Measurements from ENCODE around the gene MTARC2.
"Not testable (repeated sequence)": the region's sequence is repeated elsewhere in the genome, so short reads cannot be mapped to it uniquely, and the experiment has no call there.

MTARC2 gene

DNA sequence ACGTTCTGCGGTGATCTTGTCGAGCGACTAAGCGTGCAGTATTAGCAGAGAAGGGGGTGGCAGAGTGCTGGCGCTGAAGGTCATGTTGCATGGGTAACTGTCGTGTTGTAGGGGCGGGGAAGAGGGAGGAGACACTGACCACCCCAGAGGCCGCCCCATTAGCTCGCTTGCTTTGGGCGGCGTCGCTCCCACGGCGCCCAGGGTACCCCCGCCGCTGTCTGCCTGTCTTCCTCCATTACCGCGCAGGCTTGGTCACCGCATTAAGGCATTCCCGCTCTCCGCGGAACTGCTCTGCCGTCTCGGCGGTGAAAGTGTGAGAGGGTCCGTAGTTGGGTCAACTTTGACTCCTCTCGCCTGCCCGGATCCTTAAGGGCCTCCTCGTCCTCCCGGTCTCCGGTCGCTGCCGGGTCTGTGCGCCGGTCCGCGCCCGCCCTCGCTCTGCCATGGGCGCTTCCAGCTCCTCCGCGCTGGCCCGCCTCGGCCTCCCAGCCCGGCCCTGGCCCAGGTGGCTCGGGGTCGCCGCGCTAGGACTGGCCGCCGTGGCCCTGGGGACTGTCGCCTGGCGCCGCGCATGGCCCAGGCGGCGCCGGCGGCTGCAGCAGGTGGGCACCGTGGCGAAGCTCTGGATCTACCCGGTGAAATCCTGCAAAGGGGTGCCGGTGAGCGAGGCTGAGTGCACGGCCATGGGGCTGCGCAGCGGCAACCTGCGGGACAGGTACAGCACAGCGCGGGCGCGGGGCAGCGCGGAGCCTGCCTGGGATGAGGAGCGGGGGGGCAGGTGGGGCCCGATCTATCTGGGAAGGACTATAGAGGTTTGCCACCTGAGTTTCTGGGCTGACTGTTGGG, at the start of gene MTARC2:
Gene MTARC2 (plus strand): TSS at position 234 of the 846 bp plus-strand sequence. CDS start 210 bp downstream, at position 444.
- DNase-seq, result peak; percentile 69

GRCh38 chr1:220698607-220699016, 49.5 kb upstream of the MTARC2 start:
- DNase-seq, result no peak

DNA sequence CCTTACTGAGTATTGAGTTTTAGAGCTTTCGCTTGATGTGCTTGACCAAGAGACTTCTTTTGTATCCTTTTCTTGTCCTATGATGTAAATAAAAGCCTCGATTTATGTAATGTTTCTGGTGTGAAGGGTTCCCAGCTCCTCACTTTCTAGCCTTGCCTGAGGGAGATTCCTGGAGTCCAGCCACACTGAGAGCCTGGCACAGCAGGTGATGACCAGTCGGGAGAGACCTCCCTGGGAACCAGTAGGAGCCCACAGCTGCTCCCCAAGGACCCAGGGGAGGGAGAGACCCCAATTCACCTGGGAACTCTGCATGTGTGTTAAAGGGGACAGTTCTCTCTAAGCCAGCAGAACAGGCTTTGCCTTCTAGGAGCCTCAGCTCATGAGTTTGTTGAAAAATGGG, 49.1 kb upstream of the MTARC2 start:
- no peak for DNase-seq

- peak; percentile 28 for DNase-seq
Measured at GRCh38 chr1:220700556-220701179, 47.5 kb upstream of the MTARC2 start.

DNA sequence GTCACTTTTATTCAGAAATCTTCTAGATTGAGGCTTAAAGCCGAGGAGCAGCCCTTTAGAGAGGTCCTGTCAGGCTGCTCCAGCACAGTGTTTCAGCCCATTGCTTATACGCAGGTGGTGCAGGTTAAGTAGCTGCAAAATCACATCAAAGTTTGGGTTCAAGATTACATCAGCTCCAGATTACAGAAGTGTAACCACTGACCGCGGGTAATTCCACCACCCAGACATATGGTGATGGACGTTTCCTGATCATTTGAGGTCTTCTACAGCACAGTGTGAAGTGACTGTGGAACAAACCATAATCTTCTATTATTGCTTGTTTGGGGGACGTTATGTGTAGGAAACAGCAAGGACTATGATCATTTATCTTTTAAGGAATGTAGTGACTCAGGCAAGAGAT, 46.1 kb upstream of the MTARC2 start:
- no peak for DNase-seq

DNA sequence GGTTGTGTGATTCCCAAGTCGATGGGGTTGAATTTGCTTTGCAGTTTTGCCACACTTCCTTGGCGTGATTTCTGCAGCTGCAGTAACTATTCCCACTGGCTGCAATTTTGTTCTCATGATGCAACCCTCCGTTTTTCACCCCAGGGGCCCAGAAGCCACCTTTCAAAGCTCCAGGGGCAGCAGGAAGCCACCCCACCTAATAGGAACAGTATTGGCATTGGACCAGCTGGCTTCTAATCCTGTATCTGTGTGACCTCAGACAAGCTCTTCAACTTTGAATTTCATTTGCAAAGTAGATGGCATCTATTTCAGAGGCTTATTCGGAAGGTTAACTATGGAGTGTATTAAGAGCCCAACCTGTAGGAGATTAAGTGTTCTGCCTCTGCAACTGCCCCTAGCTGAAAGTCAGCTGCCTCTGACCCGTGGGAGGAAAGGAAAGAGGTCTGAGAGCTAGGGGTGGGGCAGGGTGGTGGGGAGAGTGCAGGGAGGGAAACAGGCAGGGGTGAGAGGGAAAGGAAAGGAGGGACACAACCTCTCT, 45.3 kb upstream of the MTARC2 start:
- peak; percentile 8 for DNase-seq

GRCh38 chr1:220703305-220703704, 44.8 kb upstream of the MTARC2 start:
- no peak for DNase-seq

GRCh38 chr1:220705782-220706181, 42.3 kb upstream of the MTARC2 start:
- DNase-seq, result no peak

GRCh38 chr1:220706480-220706879, 41.6 kb upstream of the MTARC2 start:
- no peak for DNase-seq

GRCh38 chr1:220707160-220707559, 41.0 kb upstream of the MTARC2 start:
- DNase-seq, result no peak

DNA sequence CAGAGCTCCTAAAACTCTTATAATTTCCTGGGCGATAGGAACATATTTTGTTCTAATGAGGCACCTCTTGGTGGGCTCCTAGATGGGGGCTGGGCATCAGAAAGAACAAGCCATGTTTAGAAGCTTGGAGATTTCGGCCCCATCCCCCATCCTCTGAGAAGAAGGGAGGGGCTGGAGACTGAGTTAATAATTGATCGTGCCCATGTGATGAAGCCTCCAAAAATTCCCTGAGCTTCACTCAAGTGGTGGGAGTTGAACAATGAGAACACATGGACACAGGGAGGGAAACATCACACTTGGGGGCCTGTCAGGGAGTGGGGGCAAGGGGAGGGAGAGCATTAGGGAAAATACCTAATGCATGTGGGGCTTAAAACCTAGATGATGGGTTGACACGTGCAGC, 39.9 kb upstream of the MTARC2 start:
- no peak for DNase-seq

- DNase-seq, result no peak
Measured at GRCh38 chr1:220708936-220709801, 39.0 kb upstream of the MTARC2 start.

- no peak for DNase-seq
Measured at GRCh38 chr1:220710333-220710732, 37.8 kb upstream of the MTARC2 start.

DNA sequence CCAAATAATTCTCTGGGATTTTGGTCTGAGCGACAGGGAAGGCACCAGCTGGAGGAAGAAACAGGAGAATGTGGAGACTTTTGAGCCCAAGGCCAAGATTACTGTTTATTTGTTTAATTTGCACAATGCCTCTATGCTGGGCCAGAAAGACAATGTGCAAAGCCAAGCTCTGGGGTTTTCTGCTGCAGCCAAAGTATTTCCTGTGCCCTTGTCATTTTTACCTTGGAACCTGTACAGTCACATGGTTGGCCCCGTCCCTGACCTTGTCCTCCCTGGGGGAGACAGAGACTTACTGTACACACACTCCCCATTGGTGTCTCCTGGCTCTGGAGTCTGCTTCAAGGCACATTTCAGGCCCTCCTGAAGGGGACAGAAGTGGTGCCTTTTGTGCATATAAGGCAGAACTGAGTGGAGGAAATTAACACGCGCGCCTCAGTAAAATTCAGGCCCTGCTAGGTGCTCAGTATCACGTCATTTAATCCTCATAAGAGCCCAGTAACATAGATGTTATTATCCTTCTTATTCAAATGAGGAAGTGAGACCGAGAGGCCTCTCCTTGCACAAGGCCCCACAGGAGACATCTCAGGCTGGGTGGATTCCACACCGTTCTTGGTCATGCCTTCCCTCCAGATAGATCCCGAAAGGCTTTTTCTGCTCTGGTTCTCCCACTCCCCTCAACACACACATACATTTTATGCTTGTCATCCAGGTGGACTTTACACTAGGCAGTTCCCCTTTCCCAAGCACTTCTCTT, 36.9 kb upstream of the MTARC2 start:
- DNase-seq, result no peak

- not testable (repeated sequence) for DNase-seq
Measured at GRCh38 chr1:220715986-220716385, 32.1 kb upstream of the MTARC2 start.

GRCh38 chr1:220717800-220718640, 30.1 kb upstream of the MTARC2 start:
- no peak for DNase-seq

- DNase-seq, result not testable (repeated sequence)
Measured at GRCh38 chr1:220721266-220721665, 26.9 kb upstream of the MTARC2 start.

DNA sequence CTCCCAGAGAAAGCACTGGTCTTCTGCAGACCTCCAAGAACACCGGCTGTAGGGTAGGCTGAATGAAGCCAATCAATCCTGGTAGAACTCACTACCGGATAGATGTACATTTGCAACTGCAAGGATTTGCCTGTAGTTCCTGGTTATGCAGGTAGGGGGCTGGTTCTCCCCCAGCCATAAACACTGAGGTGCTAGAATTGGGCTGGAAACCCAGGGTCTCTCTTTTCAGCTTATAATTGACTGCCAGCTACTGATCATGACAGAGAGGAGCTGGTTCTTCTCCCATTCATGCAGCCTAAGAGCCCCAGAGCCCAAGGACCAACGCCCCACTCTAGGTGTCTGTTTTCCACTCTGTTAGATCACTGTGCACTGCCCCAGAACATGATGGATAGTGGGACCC, 21.5 kb upstream of the MTARC2 start:
- no peak for DNase-seq

- DNase-seq, result no peak
Measured at GRCh38 chr1:220727519-220727918, 20.6 kb upstream of the MTARC2 start.

- no peak for DNase-seq
Measured at GRCh38 chr1:220730486-220730885, 17.6 kb upstream of the MTARC2 start.

- DNase-seq, result no peak
Measured at GRCh38 chr1:220732137-220732536, 16.0 kb upstream of the MTARC2 start.

Measured in NCI-H1092 (cell line).